GM06990 (cell line): ENCODE results near the gene SLC49A3.

Experiments used
- DNase-seq: peaks from one replicate; pipeline ENCODE4 v3.0.0-alpha.2; 2011; ENCODE audit not compliant: insufficient read length; ENCODE audit errors: extremely low read depth
- H3K27me3 ChIP-seq: replicated peaks from 2 replicates; pipeline ENCODE4 v1.6.0; 2011; ENCODE audit warnings: low read length; ENCODE audit not compliant: control insufficient read depth, insufficient read depth
- H3K36me3 ChIP-seq: 2 replicates; pipeline ENCODE4 v1.5.1; 2011; ENCODE audit warnings: low read length; ENCODE audit not compliant: control insufficient read depth, insufficient read depth
- H3K4me3 ChIP-seq: replicated peaks from 2 replicates; pipeline ENCODE4 v1.5.1; 2011; ENCODE audit warnings: low read depth, mild to moderate bottlenecking, control low read depth, low read length
- CTCF ChIP-seq: IDR thresholded peaks from 2 replicates; pipeline ENCODE4 v1.5.1; 2011; ENCODE audit warnings: low read length, control low read depth, mild to moderate bottlenecking, inconsistent platforms; ENCODE audit not compliant: insufficient read depth, poor library complexity, severe bottlenecking

Gene SLC49A3

GRCh38 chr4:666436-666810 is 22.5 kb downstream of the SLC49A3 start:
- H3K4me3 ChIP-seq: no peak overlapping the region
- H3K27me3 ChIP-seq: no peaks in the 10 kb centered on the region
- peaks cover 2% of the 10 kb centered on the region; the same call in 1 of the 2 replicates for H3K36me3 ChIP-seq
- DNase-seq: no peak
- TF ChIP-seq CTCF: no peak

GRCh38 chr4:665751-666435 is 23.1 kb downstream of the SLC49A3 start:
- no peak overlapping the region for H3K4me3 ChIP-seq
- DNase-seq: no peak
- TF ChIP-seq CTCF: no peak
- no peaks in the 10 kb centered on the region for H3K27me3 ChIP-seq
- no peaks in the 10 kb centered on the region for H3K36me3 ChIP-seq

DNA sequence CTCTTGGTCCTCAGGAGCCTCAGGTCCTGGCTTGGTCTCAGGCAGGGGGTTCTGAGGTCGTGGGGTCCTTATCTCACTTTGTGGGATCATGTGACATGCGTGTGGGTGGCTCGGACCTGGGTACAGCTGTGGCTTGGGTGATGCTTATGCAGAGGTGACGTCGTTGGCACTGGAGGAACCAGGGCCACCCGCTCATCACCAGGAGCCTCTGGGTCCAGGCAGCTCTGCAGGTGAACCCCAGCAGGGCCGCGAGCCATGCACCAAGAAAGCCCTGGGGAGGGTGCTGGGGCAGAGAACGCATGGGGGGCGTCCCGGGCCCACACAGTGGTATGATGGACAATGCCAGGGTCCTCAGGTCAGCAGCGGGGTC is 23.6 kb downstream of the SLC49A3 start:
- TF ChIP-seq CTCF: no peak
- H3K27me3 ChIP-seq: no peaks in the 10 kb centered on the region
- H3K4me3 ChIP-seq: no peak overlapping the region
- no peaks in the 10 kb centered on the region for H3K36me3 ChIP-seq
- DNase-seq: no peak

- H3K36me3 ChIP-seq: no peaks in the 10 kb centered on the region
- no peak overlapping the region for H3K4me3 ChIP-seq
- TF ChIP-seq CTCF: no peak
- H3K27me3 ChIP-seq: no peaks in the 10 kb centered on the region
- no peak for DNase-seq
Measured at GRCh38 chr4:664713-665231, 24.2 kb downstream of the SLC49A3 start.

DNA sequence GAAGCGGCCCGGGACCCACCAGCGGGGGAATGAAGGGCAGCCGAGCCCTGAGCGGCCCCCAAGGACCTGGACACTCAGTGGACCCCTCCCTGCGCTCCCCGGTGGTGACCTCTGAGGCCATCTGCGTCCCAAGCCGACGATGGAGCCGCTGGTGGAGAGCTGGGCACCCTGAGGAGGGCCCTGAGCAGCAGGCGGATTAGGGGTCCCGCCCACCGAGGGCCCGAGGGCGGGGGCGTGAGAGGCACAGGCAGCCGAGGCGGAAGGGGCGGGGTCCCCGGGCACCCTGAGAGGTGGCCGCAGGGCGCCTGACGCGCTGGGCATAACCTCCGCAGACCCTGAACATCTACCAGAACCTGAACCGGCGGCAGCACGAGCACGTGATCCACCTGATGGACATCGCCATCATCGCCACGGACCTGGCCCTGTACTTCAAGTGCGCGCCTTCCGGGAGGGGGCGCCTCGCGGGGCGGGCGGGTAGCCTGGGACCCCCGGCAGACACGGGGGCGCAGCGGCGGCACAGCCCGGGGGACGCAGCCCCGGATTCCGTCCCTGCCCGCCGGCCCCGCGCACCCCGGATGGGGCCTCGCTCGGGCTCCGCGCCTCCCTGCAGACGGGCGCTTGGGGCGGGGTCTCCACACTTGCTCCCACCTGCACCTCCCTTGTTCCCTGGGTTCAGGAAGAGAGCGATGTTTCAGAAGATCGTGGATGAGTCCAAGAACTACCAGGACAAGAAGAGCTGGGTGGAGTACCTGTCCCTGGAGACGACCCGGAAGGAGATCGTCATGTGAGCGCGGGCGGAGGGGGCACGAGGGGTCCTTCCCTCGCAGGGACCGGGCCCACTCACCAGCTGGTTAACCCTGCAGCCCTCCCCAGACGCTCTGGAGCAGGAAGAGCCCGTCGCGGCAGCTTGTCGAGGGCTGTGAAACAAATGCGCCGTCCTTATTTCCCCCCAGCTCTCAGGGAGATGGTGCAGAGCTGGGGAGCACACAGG is 25.2 kb downstream of the SLC49A3 start:
- H3K4me3 ChIP-seq: peak overlapping the region; percentile 25
- peak; percentile 75 for DNase-seq
- no peaks in the 10 kb centered on the region for H3K27me3 ChIP-seq
- TF ChIP-seq CTCF: no peak
- no peaks in the 10 kb centered on the region for H3K36me3 ChIP-seq
